SH-SY5Y (cell line): ENCODE results near the gene DGCR8.

Experiments
- GATA2 ChIP-seq: IDR thresholded peaks from 2 replicates; pipeline ENCODE4 v1.6.1; 2011; ENCODE audit warnings: mild to moderate bottlenecking, low read depth, low read length
- GATA3 ChIP-seq: IDR thresholded peaks from 2 replicates; pipeline ENCODE4 v1.6.1; 2011; ENCODE audit warnings: low read depth, mild to moderate bottlenecking, low read length, moderate library complexity

- TF ChIP-seq GATA2 (no peak), GATA3 (no peak)
Observed at GRCh38 chr22:20058989-20059770, 20.9 kb upstream of the DGCR8 start.
